Breast epithelium (tissue), 4 donors: Measurements from ENCODE around the gene STARD10. TPM values are rescaled to one million over a fixed set of nuclear protein-coding genes. Genes with fewer than 3 reads are reported as not detected.
A peak's percentile ranks its signal among the peaks of the same experiment; 100 is the strongest.

Experiments
- DNase-seq, 2 donors: peaks; one replicate each; pipeline ENCODE4 v3.0.0-alpha.2; 2019; ENCODE audit warnings: low spot score in 2 of 2
- H3K27ac ChIP-seq, 2 donors: fragments of 200-600 bp; sonication (generic) in 1 of 2; one replicate each; pipeline ENCODE4 v1.5.1; 2016 to 2019; ENCODE audit warnings: mild to moderate bottlenecking in 1 of 2
- H3K27me3 ChIP-seq, 2 donors: fragments of 200-600 bp; sonication (generic) in 1 of 2; one replicate each; pipeline versions ENCODE4 v1.5.1 to v1.6.0; 2017 to 2019; ENCODE audit warnings: control low read depth in 1 of 2, mild to moderate bottlenecking in 1 of 2
- H3K36me3 ChIP-seq: fragments of 200-600 bp; one replicate; pipeline ENCODE4 v1.5.1; 2019
- H3K4me1 ChIP-seq, 2 donors: fragments of 200-600 bp; sonication (generic); one replicate each; pipeline ENCODE4 v1.5.1; 2016 to 2019; ENCODE audit warnings: control low read depth in 1 of 2
- H3K4me3 ChIP-seq, 3 donors: fragments of 200-600 bp; sonication (generic); 1 replicate in 2 of 3; 2 replicates in 1 of 3; pipeline ENCODE4 v1.5.1; 2016 to 2019; ENCODE audit warnings: mild to moderate bottlenecking in 3 of 3, moderate library complexity in 2 of 3
- H3K9me3 ChIP-seq, 2 donors: fragments of 200-600 bp; sonication (generic) in 1 of 2; one replicate each; pipeline ENCODE4 v1.5.1; 2016 to 2019; ENCODE audit warnings: control low read depth in 1 of 2
- CTCF ChIP-seq, 3 donors: fragments of 450-650 bp; IDR thresholded peaks; one replicate each; pipeline ENCODE4 v1.5.1; 2016 to 2017; ENCODE audit warnings: antibody characterized with exemption in 3 of 3, mild to moderate bottlenecking in 3 of 3, moderate library complexity in 3 of 3
- POLR2A ChIP-seq: fragments of 450-650 bp; IDR thresholded peaks from one replicate; pipeline ENCODE4 v1.6.1; 2016; ENCODE audit warnings: antibody characterized with exemption, mild to moderate bottlenecking, moderate library complexity
- POLR2AphosphoS5 ChIP-seq, 3 donors: sonication (generic); formaldehyde crosslinking; IDR thresholded peaks; one replicate each; pipeline ENCODE4 v1.6.1; 2017; ENCODE audit warnings: antibody characterized with exemption in 3 of 3
- intact Hi-C: fragments of 100-400 bp; cut with DNase I; formaldehyde crosslinking; loops from one replicate; pipeline ENCODE4 v1.15.1; 2023; ENCODE audit warnings: low total_unique reads
- total RNA-seq, 3 donors: library from RNA; depleted of rRNA; stranded (reverse); fragments of >200 nt; gene quantifications; one replicate each; pipeline ENCODE4 v1.1.0, GENCODE V29; 2016

Gene STARD10
- total RNA-seq, 3 donors from 2014 or later: 20.6 to 117 (median 93.7) TPM

DNA sequence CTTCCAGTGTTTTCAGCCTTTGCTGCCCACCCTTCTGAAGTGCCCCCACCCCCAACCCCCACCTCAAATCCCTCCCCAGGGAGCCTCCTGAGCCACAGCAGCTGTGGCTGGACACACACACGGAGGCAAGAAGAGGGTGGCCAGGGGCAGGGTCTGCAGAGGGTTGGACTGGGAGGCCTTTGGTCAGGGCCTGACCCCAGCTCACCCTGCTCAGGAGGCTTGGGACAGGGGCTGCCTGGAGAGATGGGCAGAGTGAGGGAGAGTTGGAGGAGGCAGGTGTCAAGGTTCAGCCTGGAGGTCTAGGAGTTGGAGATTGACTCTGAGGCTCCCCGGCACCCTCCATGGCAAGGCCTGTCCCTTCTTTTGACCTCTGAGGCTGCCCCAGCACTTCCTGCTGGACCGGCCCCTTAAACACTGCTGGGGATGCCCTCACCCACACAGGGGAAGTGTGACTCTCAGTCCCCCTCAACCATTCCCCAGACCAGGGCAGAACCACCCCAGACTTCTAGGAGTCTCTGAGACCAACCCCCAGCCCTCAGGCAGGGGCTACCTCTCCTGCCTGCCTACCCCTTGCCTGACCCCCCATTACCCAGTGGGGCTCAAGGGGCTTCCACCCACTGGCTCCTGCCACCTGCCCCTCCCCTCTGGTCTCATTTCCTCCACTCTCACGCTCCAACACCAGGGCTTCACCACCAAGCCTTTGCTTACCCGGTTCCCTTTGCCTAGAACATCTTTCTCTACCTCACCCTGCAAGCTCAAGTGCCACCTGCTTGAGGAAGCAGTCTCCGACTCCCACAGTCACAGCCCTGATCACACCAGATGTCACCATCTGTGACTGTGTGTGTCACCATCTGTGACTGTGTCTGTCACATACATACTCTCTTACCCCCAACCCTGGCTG, 50.3 kb downstream of the STARD10 start:
- Histone ChIP-seq H3K36me3 (no peaks in the 10 kb centered on the region), H3K9me3 (no peaks in the 10 kb centered on the region), H3K4me3 (no peak overlapping the region), H3K27me3 (no peaks in the 10 kb centered on the region), H3K27ac (peak overlapping the region in 1 of 2 donors; percentile 25), H3K4me1 (no peaks in the 10 kb centered on the region)
- intact Hi-C loops: no loop called here
- no peak for DNase-seq
- no peak for TF ChIP-seq POLR2A
- TF ChIP-seq POLR2AphosphoS5 (IDR thresholded peaks at IDR 0.05): no peak
- TF ChIP-seq CTCF (IDR thresholded peaks at IDR 0.05): no peak

DNA sequence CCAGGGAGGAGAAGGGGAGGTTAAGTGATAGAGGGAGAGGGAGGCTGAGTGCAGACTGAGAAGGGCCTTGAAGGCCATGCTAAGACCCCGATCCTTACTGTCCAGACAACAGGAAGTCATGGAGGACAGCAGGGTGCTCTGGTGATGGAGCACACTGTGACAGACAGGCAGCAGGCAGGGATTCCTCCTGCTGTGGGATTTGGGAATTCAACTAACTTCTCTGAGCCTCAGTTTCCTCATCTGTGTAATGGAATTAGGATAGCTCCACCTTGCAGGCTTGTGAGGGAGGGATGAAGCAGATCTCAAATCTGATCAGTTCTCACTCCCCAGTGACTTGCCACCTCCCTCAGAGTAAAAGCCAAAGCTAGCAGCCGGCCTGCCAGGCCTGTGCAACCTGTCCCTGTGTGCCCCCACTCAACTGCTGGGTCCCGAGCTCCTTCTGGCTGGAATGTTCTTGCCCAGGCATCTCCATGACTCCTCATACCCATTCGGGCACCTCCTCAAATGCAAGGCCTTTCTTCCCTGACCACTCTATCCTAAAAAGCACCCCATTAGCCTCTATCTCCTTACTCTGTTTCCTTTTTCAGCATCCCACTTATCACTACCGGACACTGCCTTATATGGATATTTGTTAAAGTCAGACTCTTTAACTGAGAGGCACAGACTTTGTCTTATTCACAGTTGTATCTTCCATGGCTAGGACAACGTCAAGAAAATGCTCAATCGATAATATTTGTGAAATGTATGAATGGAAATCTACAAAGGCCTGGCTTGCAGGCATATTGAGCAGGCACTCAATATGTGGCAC, 51.1 kb downstream of the STARD10 start:
- no peaks in the 10 kb centered on the region for H3K36me3 ChIP-seq
- TF ChIP-seq POLR2A: no peak
- TF ChIP-seq CTCF (IDR thresholded peaks at IDR 0.05): no peak
- no peak for TF ChIP-seq POLR2AphosphoS5 (IDR thresholded peaks at IDR 0.05)
- H3K9me3 ChIP-seq: no peaks in the 10 kb centered on the region
- intact Hi-C loops: no loop called here
- H3K4me1 ChIP-seq: no peaks in the 10 kb centered on the region
- DNase-seq: no peak
- no peak overlapping the region for H3K27ac ChIP-seq
- H3K27me3 ChIP-seq: no peaks in the 10 kb centered on the region
- no peak overlapping the region for H3K4me3 ChIP-seq

GRCh38 chr11:72741849-72742512, 51.9 kb downstream of the STARD10 start:
- no peaks in the 10 kb centered on the region for H3K9me3 ChIP-seq
- no peaks in the 10 kb centered on the region for H3K4me1 ChIP-seq
- H3K36me3 ChIP-seq: no peaks in the 10 kb centered on the region
- peak overlapping the region in 1 of 2 donors; percentile 48 for H3K27ac ChIP-seq
- TF ChIP-seq POLR2A (no peak), CTCF (IDR thresholded peaks at IDR 0.05) (no peak), POLR2AphosphoS5 (IDR thresholded peaks at IDR 0.05) (no peak)
- no peak for DNase-seq
- H3K4me3 ChIP-seq: no peak overlapping the region
- intact Hi-C loops: no loop called here
- H3K27me3 ChIP-seq: no peaks in the 10 kb centered on the region

- H3K27ac ChIP-seq: peak overlapping the region in 1 of 2 donors; percentile 48
- H3K27me3 ChIP-seq: no peaks in the 10 kb centered on the region
- no peaks in the 10 kb centered on the region for H3K4me1 ChIP-seq
- TF ChIP-seq CTCF (IDR thresholded peaks at IDR 0.05): no peak
- no peak for TF ChIP-seq POLR2A
- no peak for TF ChIP-seq POLR2AphosphoS5 (IDR thresholded peaks at IDR 0.05)
- intact Hi-C loops: no loop called here
- no peak for DNase-seq
- H3K9me3 ChIP-seq: no peaks in the 10 kb centered on the region
- no peak overlapping the region for H3K4me3 ChIP-seq
- H3K36me3 ChIP-seq: no peaks in the 10 kb centered on the region
Observed at GRCh38 chr11:72741429-72741833, 52.4 kb downstream of the STARD10 start.
